ENCODE results near the gene REEP1.

GRCh38 chr2:86231680-86232372 is 105.6 kb downstream of the REEP1 start:
- no peak for TF ChIP-seq CTCF (IDR thresholded peaks at IDR 0.05)
- TF ChIP-seq POLR2A (IDR thresholded peaks at IDR 0.05) = no peak

Measured in testis (tissue), 2 donors.